Nephron progenitor cell (in vitro differentiated cells): ENCODE data around the gene POFUT1.

Experiments
- DNase-seq: peaks from one replicate; pipeline ENCODE4 v3.0.0; 2021
- H3K27ac Mint-ChIP-seq: 2 replicates; pipeline ENCODE4 v1.8.0; 2021; ENCODE audit warnings: mild to moderate bottlenecking, moderate library complexity, mixed read lengths
- H3K27me3 Mint-ChIP-seq: 2 replicates; pipeline ENCODE4 v1.8.0; 2021; ENCODE audit warnings: mild to moderate bottlenecking, low read depth, mixed read lengths; ENCODE audit not compliant: poor library complexity
- H3K36me3 Mint-ChIP-seq: 2 replicates; pipeline ENCODE4 v1.8.0; 2021; ENCODE audit warnings: low read depth, mixed read lengths
- H3K4me1 Mint-ChIP-seq: 2 replicates; pipeline ENCODE4 v1.8.0; 2021; ENCODE audit warnings: mixed read lengths
- H3K4me3 Mint-ChIP-seq: 2 replicates; pipeline ENCODE4 v1.8.0; 2021; ENCODE audit warnings: mild to moderate bottlenecking, moderate library complexity, mixed read lengths
- H3K9me3 Mint-ChIP-seq: 2 replicates; pipeline ENCODE4 v1.8.0; 2021; ENCODE audit warnings: mild to moderate bottlenecking, moderate library complexity, mixed read lengths
- CTCF ChIP-seq: fragments of 200-600 bp; sonication (generic); IDR thresholded peaks from 2 replicates; pipeline ENCODE4 v1.5.0; 2021; ENCODE audit warnings: antibody characterized with exemption

Gene POFUT1

GRCh38 chr20:32231847-32232246 is 24.2 kb downstream of the POFUT1 start:
- Mint-ChIP-seq H3K4me3 (no peak overlapping the region), H3K27me3 (peaks cover 3% of the 10 kb centered on the region), H3K36me3 (peaks cover 69% of the 10 kb centered on the region), H3K9me3 (no peaks in the 10 kb centered on the region), H3K27ac (peak overlapping the region; percentile 53), H3K4me1 (peaks cover 5% of the 10 kb centered on the region)
- TF ChIP-seq CTCF = no peak
- DNase-seq = no peak

- Mint-ChIP-seq H3K27ac (no peak overlapping the region), H3K9me3 (no peaks in the 10 kb centered on the region), H3K36me3 (peaks cover 74% of the 10 kb centered on the region)
These were observed 24.7 kb downstream of the POFUT1 start for GRCh38 chr20:32232326-32232886.

DNA sequence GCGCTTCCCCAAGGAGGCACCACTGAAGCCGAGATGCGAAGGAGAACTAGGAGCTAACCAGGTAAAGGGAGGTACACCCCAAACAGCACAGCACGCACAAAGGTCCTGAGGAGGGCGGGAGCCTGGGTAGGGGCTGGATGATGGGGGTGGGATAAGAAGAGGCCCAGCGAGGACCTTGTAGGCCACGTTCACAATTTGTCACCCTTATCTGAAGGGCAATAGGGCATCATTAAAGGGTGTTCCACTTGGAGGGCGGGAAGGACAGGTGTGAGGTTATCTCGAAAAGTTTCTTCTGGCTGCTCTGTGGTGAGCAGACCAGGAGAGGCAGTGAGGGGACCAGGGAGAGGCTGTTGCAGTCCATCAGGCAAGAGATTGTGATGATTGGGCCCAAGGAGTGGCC is 25.6 kb downstream of the POFUT1 start:
- peaks cover 3% of the 10 kb centered on the region for H3K27me3 Mint-ChIP-seq
- H3K36me3 Mint-ChIP-seq = peaks cover 70% of the 10 kb centered on the region
- TF ChIP-seq CTCF = no peak
- no peaks in the 10 kb centered on the region for H3K9me3 Mint-ChIP-seq
- DNase-seq = no peak
- peaks cover 5% of the 10 kb centered on the region for H3K4me1 Mint-ChIP-seq
- H3K27ac Mint-ChIP-seq = peak overlapping the region; percentile 88
- H3K4me3 Mint-ChIP-seq = no peak overlapping the region

More at GRCh38 chr20:32232326-32232886, 24.7 kb downstream of the POFUT1 start:
- Mint-ChIP-seq H3K4me1 (peaks cover 5% of the 10 kb centered on the region), H3K4me3 (no peak overlapping the region), H3K27me3 (peaks cover 3% of the 10 kb centered on the region)
- no peak for TF ChIP-seq CTCF
- DNase-seq = no peak

GRCh38 chr20:32234135-32234808 is 26.6 kb downstream of the POFUT1 start:
- TF ChIP-seq CTCF = no peak
- Mint-ChIP-seq H3K4me3 (no peak overlapping the region), H3K27ac (peak overlapping the region; percentile 68), H3K36me3 (peaks cover 61% of the 10 kb centered on the region), H3K27me3 (peaks cover 3% of the 10 kb centered on the region), H3K9me3 (no peaks in the 10 kb centered on the region), H3K4me1 (peaks cover 5% of the 10 kb centered on the region)
- DNase-seq = no peak

DNA sequence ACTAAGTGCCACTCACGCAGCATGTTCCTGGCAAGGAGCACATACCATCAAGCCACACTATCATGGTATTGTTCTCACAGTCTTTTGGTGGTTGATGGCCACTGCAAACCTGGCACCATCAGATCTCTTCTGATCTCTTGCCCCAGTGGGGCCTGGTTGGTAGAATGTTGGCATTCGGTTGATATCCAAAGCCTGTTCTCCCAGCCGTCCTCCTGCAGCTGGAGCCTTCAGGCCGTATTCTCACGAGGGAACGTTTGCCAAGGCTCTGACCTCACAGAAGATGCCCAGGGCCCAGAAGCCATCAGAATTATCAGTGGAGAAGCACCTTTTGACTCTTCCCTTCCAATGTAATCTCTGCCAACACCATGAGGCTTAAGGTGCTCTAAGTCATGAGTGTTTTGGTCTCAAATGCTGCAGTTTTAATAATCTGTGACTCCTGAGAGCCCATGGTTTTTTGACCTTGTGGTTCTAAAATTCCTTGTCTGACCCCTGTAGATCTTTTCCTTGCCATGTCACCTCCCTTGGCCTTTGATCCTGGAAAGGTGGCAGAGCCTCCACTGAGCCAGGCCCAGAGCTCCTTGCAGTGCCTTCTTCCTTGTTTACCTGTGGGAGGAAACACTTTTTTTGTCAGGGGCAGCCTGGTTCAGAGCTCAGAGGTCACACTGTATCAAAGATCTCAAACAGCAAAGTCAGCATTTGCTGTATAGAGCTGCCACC is 27.8 kb downstream of the POFUT1 start:
- H3K4me3 Mint-ChIP-seq = no peak overlapping the region
- peaks cover 6% of the 10 kb centered on the region for H3K27me3 Mint-ChIP-seq
- no peak for TF ChIP-seq CTCF
- peaks cover 15% of the 10 kb centered on the region for H3K4me1 Mint-ChIP-seq
- peak overlapping the region; percentile 66 for H3K27ac Mint-ChIP-seq
- H3K36me3 Mint-ChIP-seq = peaks cover 56% of the 10 kb centered on the region
- no peaks in the 10 kb centered on the region for H3K9me3 Mint-ChIP-seq
- no peak for DNase-seq
